ENCODE data around the gene RELB. TPM values are rescaled to one million over a fixed set of nuclear protein-coding genes. Genes with fewer than 3 reads are reported as not detected.

Gene RELB
- total and polyA plus RNA-seq, 3 donors from 2014 or later, result 9.1 to 10.1 (median 9.7) TPM

DNA sequence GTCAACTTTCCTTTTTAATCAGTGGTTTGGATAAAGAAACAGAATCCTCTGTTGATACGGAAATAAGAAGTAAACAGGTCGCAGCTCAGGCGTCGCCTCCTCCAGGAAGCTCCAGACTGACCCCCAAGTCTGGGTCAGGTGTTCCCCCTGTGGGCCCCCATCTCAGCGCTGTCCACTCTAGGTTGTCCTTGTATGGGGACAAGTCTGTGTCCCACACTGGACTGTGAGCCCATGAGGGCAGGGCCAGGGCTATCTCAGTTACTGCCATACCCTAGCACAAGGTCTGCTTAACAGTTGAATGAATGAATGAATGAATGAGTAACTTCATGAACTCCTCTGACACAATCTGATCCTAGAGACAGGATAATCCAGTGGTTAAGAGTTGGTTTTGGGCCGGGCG lies 45.1 kb downstream of the RELB start:
- DNase-seq, result no peak
- no peaks in the 10 kb centered on the region for H3K36me3 ChIP-seq (ENCODE audit: low read depth, missing control alignments)
- WGBS, 2 donors, result 74 to 85% methylated on average over 7 of the region's 7 CpGs
- no peaks in the 10 kb centered on the region for H3K27me3 ChIP-seq
- H3K9me3 ChIP-seq, result no peaks in the 10 kb centered on the region
- peaks cover 11% of the 10 kb centered on the region for H3K4me1 ChIP-seq
- intact Hi-C loops (cut with DNase I; ENCODE audit: low total_unique reads), result no loop called here
- TF ChIP-seq, protein P1, sequence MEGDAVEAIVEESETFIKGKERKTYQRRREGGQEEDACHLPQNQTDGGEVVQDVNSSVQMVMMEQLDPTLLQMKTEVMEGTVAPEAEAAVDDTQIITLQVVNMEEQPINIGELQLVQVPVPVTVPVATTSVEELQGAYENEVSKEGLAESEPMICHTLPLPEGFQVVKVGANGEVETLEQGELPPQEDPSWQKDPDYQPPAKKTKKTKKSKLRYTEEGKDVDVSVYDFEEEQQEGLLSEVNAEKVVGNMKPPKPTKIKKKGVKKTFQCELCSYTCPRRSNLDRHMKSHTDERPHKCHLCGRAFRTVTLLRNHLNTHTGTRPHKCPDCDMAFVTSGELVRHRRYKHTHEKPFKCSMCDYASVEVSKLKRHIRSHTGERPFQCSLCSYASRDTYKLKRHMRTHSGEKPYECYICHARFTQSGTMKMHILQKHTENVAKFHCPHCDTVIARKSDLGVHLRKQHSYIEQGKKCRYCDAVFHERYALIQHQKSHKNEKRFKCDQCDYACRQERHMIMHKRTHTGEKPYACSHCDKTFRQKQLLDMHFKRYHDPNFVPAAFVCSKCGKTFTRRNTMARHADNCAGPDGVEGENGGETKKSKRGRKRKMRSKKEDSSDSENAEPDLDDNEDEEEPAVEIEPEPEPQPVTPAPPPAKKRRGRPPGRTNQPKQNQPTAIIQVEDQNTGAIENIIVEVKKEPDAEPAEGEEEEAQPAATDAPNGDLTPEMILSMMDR (IDR thresholded peaks at IDR 0.05), result no peak
- TF ChIP-seq POLR2A (IDR thresholded peaks at IDR 0.05), result no peak
- H3K27ac ChIP-seq, result no peak overlapping the region
- no peak overlapping the region for H3K4me3 ChIP-seq

DNA sequence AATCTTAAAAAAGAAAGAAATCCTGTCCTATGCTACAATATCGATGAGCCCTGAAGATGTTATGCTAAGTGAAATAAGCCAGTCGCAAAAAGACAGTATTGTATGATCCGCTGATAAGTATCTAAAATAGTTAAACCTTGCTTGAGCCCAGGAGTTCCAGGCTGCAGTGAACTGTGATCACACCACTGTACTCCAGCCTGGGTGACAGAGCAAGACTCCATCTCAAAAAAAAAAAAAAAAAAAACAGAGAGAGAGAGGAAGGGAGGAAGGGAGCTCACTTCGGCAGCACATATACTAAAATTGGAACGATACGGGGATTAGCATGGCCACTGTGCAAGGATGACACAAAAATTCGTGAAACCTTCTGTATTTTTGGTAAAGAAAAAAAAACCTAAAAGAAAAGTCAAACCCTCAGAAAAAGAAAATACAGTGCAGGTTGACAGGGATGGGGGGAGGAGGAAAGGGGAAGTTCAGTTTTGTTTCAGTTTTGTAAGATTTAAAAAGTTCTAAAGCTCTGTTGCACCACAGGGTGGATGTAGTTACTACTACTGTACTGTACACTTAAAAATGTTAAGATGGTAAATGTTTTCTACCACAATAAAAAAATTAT lies 46.0 kb downstream of the RELB start:
- Histone ChIP-seq H3K36me3 (ENCODE audit: low read depth, missing control alignments) (no peaks in the 10 kb centered on the region), H3K4me3 (no peak overlapping the region), H3K27ac (no peak overlapping the region), H3K27me3 (no peaks in the 10 kb centered on the region), H3K4me1 (peaks cover 7% of the 10 kb centered on the region), H3K9me3 (no peaks in the 10 kb centered on the region)
- DNase-seq, result no peak
- WGBS, 2 donors, result 70 to 74% methylated on average over 7 of the region's 7 CpGs
- TF ChIP-seq, protein P1 (IDR thresholded peaks at IDR 0.05), result no peak
- no peak for TF ChIP-seq POLR2A (IDR thresholded peaks at IDR 0.05)
- intact Hi-C loops (cut with DNase I; ENCODE audit: low total_unique reads), result no loop called here

DNA sequence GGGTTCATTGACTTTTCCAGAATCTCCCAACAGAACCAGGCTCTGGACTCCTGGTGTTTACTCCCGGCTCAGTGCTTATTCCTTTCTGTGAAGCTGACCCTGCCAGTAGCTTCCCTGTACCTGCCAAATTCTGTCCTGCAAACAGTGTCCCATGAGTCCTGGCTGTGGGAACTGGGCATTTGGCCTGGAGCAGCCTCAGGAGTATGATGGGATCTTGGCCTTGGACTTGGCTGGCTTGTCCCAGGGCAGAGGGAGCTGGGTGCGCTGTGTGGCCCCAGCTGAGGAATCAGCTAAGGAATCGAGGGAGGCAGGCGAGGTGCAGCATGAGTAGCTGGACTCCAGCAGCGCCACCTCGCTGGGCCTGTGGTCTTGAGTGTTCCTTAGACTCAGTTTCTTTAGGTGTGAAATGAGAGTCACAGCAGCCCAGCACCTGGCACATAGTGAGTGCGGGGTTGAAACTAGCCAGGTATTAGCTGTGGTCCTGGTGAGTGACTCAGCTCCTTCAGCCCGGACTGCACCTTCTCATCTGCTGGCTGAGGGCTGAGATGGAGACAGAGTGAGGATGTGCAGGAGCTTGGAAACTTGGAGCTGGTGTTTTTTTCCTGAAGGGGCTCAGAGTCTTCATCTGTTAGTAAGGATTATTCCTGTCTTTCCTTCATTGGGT lies 47.9 kb downstream of the RELB start:
- Histone ChIP-seq H3K9me3 (no peaks in the 10 kb centered on the region), H3K36me3 (ENCODE audit: low read depth, missing control alignments) (no peaks in the 10 kb centered on the region), H3K4me3 (no peak overlapping the region), H3K4me1 (peaks cover 7% of the 10 kb centered on the region), H3K27ac (no peak overlapping the region), H3K27me3 (no peaks in the 10 kb centered on the region)
- TF ChIP-seq POLR2A (IDR thresholded peaks at IDR 0.05), result no peak
- TF ChIP-seq, protein P1 (IDR thresholded peaks at IDR 0.05), result no peak
- 64% methylated on average over 4 to 8 of the region's 8 CpGs for WGBS, 2 donors
- DNase-seq, result no peak
- intact Hi-C loops (cut with DNase I; ENCODE audit: low total_unique reads), result no loop called here

DNA sequence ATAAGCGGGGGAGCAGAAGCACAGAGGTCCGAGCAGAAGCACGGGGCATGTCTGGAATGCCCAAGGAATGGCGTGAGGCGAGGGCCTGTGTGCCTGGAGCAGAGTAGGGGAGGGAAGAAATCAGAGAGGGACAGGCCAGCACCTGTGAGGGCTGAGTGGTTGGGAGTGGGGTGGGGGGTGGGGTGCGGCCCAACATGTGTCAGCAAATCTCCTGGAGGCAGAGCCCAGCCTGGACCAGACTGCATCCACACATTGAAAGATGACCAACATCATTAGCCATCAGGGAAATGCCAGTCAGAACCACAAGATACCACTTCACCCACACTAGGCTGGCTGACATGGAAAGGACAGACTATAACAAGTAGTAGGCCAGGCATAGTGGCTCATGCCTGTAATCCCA lies 48.8 kb downstream of the RELB start:
- Histone ChIP-seq H3K4me1 (peaks cover 7% of the 10 kb centered on the region), H3K36me3 (ENCODE audit: low read depth, missing control alignments) (no peaks in the 10 kb centered on the region), H3K4me3 (no peak overlapping the region), H3K27me3 (no peaks in the 10 kb centered on the region), H3K9me3 (no peaks in the 10 kb centered on the region), H3K27ac (no peak overlapping the region)
- intact Hi-C loops (cut with DNase I; ENCODE audit: low total_unique reads), result no loop called here
- DNase-seq, result no peak
- TF ChIP-seq, protein P1 (IDR thresholded peaks at IDR 0.05), result no peak
- no peak for TF ChIP-seq POLR2A (IDR thresholded peaks at IDR 0.05)
- WGBS, 2 donors, result 87 to 92% methylated on average over 6 of the region's 6 CpGs
